ENCODE measurements around the gene PIM1.
"Not testable (repeated sequence)": the region's sequence is repeated elsewhere in the genome, so short reads cannot be mapped to it uniquely, and the experiment has no call there.

PIM1 gene

DNA sequence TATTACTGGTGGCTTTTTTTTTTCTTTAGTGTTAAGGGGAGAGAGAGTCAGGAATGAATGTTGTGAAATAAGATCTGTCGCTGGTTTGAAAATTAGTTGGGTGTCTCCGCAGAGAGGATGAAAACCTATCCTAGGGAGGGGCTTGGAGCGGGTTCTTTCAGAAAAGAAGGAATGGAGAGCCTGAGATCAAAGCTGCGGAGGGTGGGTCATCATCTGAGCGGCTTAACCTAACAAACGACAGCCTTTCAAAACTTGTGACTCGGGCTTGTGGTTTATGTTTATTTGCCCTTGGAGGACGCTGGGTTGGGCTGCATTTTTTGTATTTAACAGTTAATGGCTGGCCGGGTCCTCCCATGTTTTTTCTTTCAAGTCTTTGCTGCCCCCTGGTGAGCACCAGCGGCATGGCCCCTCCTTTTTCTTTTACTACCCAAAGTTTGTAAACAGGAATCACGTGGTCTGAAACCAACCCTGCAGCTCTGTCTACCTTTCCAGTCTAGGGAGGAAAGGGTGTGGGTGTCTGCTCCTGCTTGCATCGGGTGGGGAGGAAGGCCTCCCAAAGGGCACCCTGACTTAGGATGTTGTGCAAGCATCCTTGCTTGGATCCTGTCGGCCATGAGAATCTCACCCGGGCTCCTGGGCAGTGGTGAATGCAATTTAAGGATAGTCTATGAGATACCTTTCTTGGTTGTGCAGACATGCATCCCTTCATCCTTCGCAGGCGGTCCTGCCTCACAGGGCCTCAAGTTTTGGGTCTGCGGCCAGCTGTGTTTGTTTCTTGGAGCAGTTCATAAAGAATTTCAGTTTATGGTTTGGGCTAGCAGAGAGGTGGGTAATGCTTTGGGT, 2.2 kb downstream of the PIM1 start:
- DNase-seq, result peak; percentile 94

GRCh38 chr6:37172912-37173492, 3.0 kb downstream of the PIM1 start:
- DNase-seq, result no peak

DNA sequence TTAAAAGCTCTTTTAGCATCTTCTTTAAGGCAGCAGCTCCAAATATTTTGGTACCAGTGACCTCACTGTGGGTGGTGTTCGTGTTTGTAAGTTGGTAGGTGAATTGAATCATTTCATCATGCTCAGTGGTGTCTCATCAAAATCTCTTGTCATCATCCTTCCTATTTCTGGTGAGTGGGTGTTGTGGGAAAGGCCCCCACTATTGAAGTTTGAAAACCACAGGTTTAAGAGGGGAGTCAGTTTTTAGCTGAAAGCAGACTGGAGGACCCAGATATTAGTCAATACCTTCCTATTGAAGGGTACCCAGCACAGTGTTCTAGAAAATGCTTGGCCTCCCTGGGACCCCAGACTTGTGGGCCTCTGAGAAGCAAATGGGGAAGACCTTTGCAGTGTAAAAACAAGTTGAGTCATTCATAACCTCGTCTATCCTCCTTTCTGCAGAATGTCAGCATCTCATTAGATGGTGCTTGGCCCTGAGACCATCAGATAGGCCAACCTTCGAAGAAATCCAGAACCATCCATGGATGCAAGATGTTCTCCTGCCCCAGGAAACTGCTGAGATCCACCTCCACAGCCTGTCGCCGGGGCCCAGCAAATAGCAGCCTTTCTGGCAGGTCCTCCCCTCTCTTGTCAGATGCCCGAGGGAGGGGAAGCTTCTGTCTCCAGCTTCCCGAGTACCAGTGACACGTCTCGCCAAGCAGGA, 3.7 kb downstream of the PIM1 start:
- no peak for DNase-seq

GRCh38 chr6:37174196-37174514, 4.2 kb downstream of the PIM1 start:
- DNase-seq, result no peak

- DNase-seq, result no peak
Observed at GRCh38 chr6:37174515-37175331, 4.8 kb downstream of the PIM1 start.

- DNase-seq, result no peak
Observed at GRCh38 chr6:37175332-37176267, 5.6 kb downstream of the PIM1 start.

DNA sequence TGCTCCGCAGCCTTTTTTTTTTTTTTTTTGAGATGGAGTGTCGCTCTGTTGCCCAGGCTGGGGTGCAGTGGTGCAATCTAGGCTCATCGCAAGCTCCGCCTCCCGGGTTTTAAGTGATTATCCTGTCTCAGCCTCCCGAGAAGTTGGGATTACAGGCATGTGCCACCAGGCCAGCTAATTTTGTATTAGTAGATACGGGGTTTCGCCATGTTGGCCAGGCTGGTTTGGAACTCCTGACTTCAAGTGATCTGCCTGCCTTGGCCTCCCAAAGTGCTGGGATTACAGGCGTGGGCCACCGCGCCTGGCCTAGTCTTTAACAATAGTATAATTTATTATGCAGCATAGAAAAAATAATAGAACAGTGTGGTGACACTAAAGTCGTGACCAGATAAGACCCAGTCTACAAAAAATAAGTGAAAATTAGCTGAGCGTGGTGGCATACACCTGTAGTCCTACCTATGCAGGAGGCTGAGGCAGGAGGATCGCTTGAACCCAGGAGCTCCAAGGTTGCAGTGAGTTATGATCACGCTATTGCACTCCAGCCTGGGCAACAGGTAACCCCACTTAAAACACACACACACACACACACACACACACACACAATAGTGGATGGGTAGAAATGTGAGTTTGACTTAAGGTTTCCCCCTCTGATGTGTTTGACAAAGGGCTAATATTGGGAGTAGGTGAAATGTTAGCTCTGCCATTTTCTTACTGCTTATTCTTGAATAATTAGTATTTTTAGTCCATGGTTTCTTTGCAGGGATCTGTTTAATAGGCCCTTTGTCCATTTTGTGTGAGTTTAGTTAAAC, 6.5 kb downstream of the PIM1 start:
- DNase-seq, result no peak

GRCh38 chr6:37177077-37177934, 7.4 kb downstream of the PIM1 start:
- DNase-seq, result no peak

DNA sequence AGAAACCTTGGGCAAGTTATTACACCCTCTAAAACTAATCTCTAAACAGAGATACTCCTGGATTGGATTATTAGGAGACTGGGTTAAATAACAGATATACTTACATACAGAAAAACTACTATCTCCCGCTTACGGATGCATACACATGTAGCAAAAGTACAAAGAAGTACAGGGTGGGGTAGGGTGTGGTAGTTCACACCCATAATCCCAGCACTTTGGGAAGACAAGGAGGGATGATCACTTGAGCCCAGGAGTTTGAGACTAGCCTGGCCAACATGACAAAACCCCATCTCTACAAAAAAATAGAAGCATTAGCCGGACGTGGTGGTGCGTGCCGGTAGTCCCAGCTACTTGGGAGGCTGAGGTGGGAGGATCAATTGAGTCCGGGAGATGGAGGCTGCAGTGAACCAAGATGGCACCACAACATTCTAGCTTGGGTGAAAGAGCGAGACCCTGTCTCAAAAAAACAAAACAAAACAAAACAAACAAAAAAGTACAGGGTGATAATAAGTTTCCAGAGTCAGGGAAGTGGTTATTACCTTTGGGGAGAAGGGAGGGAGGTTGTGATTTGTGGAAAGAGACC, 8.1 kb downstream of the PIM1 start:
- no peak for DNase-seq

- no peak for DNase-seq
Observed at GRCh38 chr6:37180075-37180474, 10.1 kb downstream of the PIM1 start.

GRCh38 chr6:37180610-37181009, 10.7 kb downstream of the PIM1 start:
- DNase-seq, result not testable (repeated sequence)

DNA sequence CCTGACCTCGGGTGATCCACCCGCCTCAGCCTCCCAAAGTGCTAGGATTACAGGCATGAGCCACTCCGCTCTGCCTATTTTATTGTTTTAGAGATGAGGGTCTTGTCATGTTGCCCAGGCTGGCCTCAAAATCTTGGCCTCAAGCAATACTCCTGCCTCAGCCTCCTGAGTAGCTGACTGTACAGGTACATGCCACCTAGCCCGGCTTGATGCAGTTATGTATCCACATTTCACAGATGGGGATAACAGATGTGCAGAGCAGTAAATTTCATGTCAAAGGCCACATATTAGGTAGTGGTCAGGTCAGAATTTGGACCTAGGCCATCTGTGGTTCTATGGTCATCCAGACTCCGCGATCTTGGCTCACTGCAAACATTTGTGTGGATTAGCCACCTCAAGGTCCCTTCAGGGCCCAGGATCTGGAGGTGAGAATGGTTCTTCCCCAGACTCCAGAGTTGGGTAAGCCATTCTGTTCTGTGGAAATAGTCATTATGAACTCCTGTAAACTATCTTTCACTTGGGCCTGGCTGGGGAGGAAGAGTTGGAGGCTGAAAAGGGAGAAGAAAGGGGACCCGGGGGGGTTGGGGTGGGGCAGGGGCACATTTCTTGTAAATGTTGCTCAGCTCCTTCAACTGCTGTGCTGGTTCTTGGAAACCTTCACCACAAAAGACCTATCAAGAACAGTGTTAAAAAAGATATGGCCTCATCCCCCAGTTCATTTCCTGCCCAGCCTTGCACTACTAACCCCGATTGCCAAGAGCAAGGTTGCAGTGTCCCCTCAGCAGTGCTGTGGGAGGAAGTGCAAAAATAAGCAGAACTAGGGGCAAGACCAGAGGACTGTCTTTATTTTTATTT, 13.0 kb downstream of the PIM1 start:
- no peak for DNase-seq

DNA sequence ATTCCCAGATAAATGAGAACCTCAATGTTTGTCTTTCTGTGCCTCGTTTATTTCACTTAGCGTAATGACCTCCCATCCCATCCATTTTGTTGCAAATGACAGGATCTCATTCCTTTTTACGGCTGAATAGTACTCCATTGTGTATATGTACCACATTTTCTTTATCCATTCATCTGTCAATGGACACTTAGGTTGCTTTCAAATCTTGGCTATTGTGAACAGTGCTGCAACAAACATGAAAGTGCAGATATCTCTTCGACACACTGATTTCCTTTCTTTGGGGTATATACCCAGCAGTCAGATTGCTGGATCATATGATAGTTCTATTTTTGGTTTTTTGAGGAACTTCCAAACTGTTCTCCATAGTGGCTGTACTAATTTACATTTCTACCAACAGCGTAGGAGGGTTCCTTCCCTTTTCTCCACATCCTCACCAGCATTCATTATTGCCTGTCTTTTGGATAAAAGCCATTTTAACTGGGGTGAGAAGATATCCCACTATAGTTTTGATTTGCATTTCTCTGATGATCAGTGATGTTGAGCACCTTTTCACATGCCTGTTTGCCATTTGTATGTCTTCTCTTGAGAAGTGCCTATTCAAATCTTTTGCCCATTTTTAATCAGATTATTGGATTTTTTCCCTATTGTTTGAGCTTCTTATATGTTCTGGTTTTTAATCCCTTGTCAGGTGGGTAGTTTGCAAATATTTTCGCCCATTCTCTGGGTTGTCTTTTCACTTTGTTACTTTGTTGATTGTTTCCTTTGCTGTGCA, 16.2 kb downstream of the PIM1 start:
- not testable (repeated sequence) for DNase-seq

DNA sequence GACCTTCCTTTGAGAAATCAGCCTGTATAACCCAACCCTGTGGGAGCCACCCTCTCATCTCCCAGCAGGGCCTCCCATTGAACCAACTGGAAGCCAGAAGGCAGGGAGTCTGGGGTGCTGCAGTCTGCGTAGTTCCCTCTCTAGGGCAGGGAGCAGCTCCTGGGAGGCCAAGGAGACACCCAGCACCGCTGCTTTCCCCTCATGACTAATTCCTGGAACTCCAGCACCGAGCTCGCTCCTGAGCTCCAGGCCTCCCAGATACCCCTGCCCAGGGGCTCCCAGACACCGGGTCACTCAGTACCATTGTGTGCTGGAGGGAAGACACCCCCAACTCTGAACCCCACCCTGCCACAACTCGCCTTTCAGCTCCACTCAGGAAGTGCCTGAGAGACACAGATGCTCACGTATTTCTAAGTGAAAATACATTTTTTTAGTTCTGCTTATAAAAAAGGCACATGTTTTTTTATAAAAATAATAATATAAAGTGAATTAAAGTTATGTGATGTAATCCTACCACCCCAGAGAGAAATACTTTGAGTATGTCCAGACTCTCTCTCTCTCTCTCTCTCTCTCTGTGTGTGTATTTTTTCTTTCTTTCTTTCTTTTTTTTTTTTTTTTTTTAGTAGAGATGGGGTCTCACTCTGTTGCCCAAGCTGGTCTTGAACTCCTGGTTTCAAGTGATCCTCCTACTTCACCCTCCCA, 17.5 kb downstream of the PIM1 start:
- no peak for DNase-seq

GRCh38 chr6:37188962-37189510, 19.1 kb downstream of the PIM1 start:
- no peak for DNase-seq

- DNase-seq, result no peak
Observed at GRCh38 chr6:37190159-37190535, 20.2 kb downstream of the PIM1 start.

DNA sequence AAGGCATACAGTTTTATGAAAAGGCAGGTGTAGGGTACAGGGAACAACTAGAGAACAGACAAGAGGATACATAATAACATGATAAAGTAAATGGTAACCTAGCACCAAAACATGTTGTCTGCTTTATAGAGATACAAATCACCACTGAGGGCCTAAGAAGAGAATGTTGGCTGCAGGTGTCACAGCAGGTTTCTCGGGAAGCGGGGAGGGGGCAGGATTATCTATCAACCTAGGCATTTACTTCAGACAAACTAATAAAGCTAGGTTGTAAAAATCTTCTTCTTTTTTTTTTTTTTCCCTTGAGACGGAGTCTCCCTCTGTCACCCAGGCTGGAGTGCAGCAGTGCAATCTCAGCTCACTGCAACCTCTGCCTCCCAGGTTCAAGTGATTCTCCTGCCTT, 22.7 kb downstream of the PIM1 start:
- DNase-seq, result peak; percentile 70

Data from NCI-H146 (cell line).